Hepatocyte (in vitro differentiated cells): ENCODE measurements around the gene UXS1. TPM values are rescaled to one million over a fixed set of nuclear protein-coding genes. Genes with fewer than 3 reads are reported as not detected.

Experiments
- DNase-seq: peaks from one replicate; pipeline ENCODE4 v3.0.0-alpha.2; 2016; ENCODE audit warnings: low spot score
- H2AFZ ChIP-seq: fragments of 200-600 bp; sonication (generic); 2 replicates; pipeline ENCODE4 v1.6.0; 2016; ENCODE audit warnings: antibody characterized with exemption, mild to moderate bottlenecking
- H3K27ac ChIP-seq: fragments of 200-600 bp; sonication (generic); 2 replicates; pipeline ENCODE4 v1.5.1; 2016; ENCODE audit warnings: mild to moderate bottlenecking
- H3K27me3 ChIP-seq: fragments of 200-600 bp; sonication (generic); 2 replicates; pipeline ENCODE4 v1.6.1; 2016
- H3K36me3 ChIP-seq: fragments of 200-600 bp; sonication (generic); replicated peaks from 2 replicates; pipeline ENCODE4 v1.5.1; 2016; ENCODE audit warnings: low read depth; ENCODE audit not compliant: insufficient read depth
- H3K4me1 ChIP-seq: fragments of 200-600 bp; sonication (generic); 2 replicates; pipeline ENCODE4 v1.5.1; 2016; ENCODE audit warnings: mild to moderate bottlenecking, moderate library complexity; ENCODE audit not compliant: insufficient read depth
- H3K4me2 ChIP-seq: fragments of 200-600 bp; sonication (generic); 2 replicates; pipeline ENCODE4 v1.6.0; 2016
- H3K4me3 ChIP-seq: fragments of 200-600 bp; sonication (generic); 2 replicates; pipeline ENCODE4 v1.5.1; 2016; ENCODE audit warnings: mild to moderate bottlenecking
- H3K79me2 ChIP-seq: fragments of 200-600 bp; sonication (generic); 2 replicates; pipeline ENCODE4 v1.6.0; 2017; ENCODE audit warnings: mild to moderate bottlenecking
- H3K9me2 ChIP-seq: fragments of 200-600 bp; sonication (generic); replicated peaks from 2 replicates; pipeline ENCODE4 v1.6.0; 2017; ENCODE audit warnings: mild to moderate bottlenecking; ENCODE audit not compliant: insufficient read depth
- H3K9me3 ChIP-seq: fragments of 200-600 bp; sonication (generic); 2 replicates; pipeline ENCODE4 v1.5.1; 2016; ENCODE audit warnings: low read depth, mild to moderate bottlenecking
- H4K20me1 ChIP-seq: fragments of 200-600 bp; sonication (generic); 2 replicates; pipeline ENCODE4 v1.6.0; 2016; ENCODE audit warnings: mild to moderate bottlenecking; ENCODE audit not compliant: insufficient read depth, poor library complexity, severe bottlenecking
- EZH2 ChIP-seq: fragments of 200-600 bp; sonication (generic); IDR thresholded peaks from 2 replicates; pipeline ENCODE4 v1.6.1; 2016; ENCODE audit warnings: antibody characterized with exemption, mild to moderate bottlenecking, borderline replicate concordance
- EZH2phosphoT487 ChIP-seq: fragments of 200-600 bp; sonication (generic); IDR thresholded peaks from one replicate; pipeline ENCODE4 v1.6.1; 2018; ENCODE audit warnings: antibody characterized with exemption, mild to moderate bottlenecking, low read depth, moderate library complexity; ENCODE audit not compliant: unreplicated experiment, severe bottlenecking
- WGBS: methylation state at CpG from one replicate; pipeline ENCODE4 v1.1.6; 2016; ENCODE audit warnings: low lambda C conversion rate; ENCODE audit errors: missing lambda C conversion rate; 5-methylcytosine and 5-hydroxymethylcytosine counted together
- polyA plus RNA-seq: library from polyadenylated mRNA; unstranded; fragments of >200 nt; fragmentation: Nextera tagmentation; extraction: Ambion mirVana; gene quantifications from 2 replicates; pipeline ENCODE4 v1.2.1, GENCODE V29; 2016
- total RNA-seq: library from RNA; depleted of rRNA; stranded (reverse); fragments of >200 nt; gene quantifications from 2 replicates; pipeline ENCODE4 v1.2.3, GENCODE V29; 2014
- TF ChIP-seq, protein P1 (sequence below): fragments of 200-600 bp; sonication (generic); IDR thresholded peaks from 2 replicates; pipeline ENCODE4 v1.5.1; 2016; ENCODE audit warnings: antibody characterized with exemption, mild to moderate bottlenecking; ENCODE audit not compliant: poor library complexity

UXS1 gene
- total and polyA plus RNA-seq, 2 experiments from 2014 or later, result 46.5 to 83.2 TPM

- Histone ChIP-seq H3K36me3 (peaks cover 5% of the 10 kb centered on the region), H3K9me2 (no peaks in the 10 kb centered on the region), H3K4me3 (no peak overlapping the region), H3K79me2 (peaks cover 5% of the 10 kb centered on the region), H3K27me3 (no peaks in the 10 kb centered on the region), H3K27ac (no peak overlapping the region), H3K4me2 (no peak overlapping the region), H4K20me1 (no peaks in the 10 kb centered on the region), H2AFZ (no peak overlapping the region), H3K9me3 (peaks cover 10% of the 10 kb centered on the region), H3K4me1 (peaks cover 11% of the 10 kb centered on the region)
- no peak for DNase-seq
- 96% methylated on average over 10 of the region's 10 CpGs for WGBS
- TF ChIP-seq, protein P1, sequence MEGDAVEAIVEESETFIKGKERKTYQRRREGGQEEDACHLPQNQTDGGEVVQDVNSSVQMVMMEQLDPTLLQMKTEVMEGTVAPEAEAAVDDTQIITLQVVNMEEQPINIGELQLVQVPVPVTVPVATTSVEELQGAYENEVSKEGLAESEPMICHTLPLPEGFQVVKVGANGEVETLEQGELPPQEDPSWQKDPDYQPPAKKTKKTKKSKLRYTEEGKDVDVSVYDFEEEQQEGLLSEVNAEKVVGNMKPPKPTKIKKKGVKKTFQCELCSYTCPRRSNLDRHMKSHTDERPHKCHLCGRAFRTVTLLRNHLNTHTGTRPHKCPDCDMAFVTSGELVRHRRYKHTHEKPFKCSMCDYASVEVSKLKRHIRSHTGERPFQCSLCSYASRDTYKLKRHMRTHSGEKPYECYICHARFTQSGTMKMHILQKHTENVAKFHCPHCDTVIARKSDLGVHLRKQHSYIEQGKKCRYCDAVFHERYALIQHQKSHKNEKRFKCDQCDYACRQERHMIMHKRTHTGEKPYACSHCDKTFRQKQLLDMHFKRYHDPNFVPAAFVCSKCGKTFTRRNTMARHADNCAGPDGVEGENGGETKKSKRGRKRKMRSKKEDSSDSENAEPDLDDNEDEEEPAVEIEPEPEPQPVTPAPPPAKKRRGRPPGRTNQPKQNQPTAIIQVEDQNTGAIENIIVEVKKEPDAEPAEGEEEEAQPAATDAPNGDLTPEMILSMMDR, result no peak
- TF ChIP-seq EZH2phosphoT487, result no peak
Measured at GRCh38 chr2:106156305-106157296, 37.5 kb downstream of the UXS1 start.

DNA sequence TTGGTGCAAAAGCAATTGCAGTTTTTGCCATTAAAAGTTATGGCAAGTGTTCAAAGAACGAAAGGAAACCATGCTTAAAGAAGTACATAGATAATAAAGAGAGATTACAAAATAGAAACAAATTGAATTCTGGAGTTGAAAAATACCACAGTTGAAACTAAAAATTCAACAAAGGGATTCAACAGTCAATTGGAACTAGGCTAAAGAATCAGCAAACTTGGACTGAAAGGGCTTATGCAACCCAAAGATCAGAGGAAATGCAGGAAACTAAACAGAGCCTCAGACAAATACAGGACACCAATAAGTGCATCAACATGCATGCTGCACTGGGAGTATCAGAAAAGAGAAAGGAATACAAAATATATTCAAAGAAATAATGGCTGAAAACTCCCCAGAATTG, 40.3 kb downstream of the UXS1 start:
- Histone ChIP-seq H3K4me2 (no peak overlapping the region), H3K36me3 (peaks cover 5% of the 10 kb centered on the region), H3K27ac (no peak overlapping the region), H3K9me3 (peaks cover 10% of the 10 kb centered on the region), H3K79me2 (peaks cover 5% of the 10 kb centered on the region), H3K27me3 (no peaks in the 10 kb centered on the region), H2AFZ (no peak overlapping the region), H3K9me2 (no peaks in the 10 kb centered on the region), H3K4me3 (no peak overlapping the region), H3K4me1 (no peaks in the 10 kb centered on the region), H4K20me1 (no peaks in the 10 kb centered on the region)
- WGBS, result 100% methylated on average over 1 of the region's 1 CpG
- TF ChIP-seq EZH2phosphoT487, result no peak
- DNase-seq, result no peak

- no peaks in the 10 kb centered on the region for H4K20me1 ChIP-seq
- no peaks in the 10 kb centered on the region for H3K27me3 ChIP-seq
- peaks cover 8% of the 10 kb centered on the region for H3K4me1 ChIP-seq
- peaks cover 6% of the 10 kb centered on the region for H3K79me2 ChIP-seq
- no peaks in the 10 kb centered on the region for H3K9me3 ChIP-seq
- 67% methylated on average over 3 of the region's 3 CpGs for WGBS
- peak overlapping the region; percentile 20 for H3K27ac ChIP-seq
- no peaks in the 10 kb centered on the region for H3K36me3 ChIP-seq
- H2AFZ ChIP-seq, result no peak overlapping the region
- no peak for TF ChIP-seq EZH2phosphoT487
- no peak for TF ChIP-seq EZH2
- TF ChIP-seq, protein P1, result no peak
- H3K4me2 ChIP-seq, result no peak overlapping the region
- H3K4me3 ChIP-seq, result no peak overlapping the region
- H3K9me2 ChIP-seq, result no peaks in the 10 kb centered on the region
- no peak for DNase-seq
Measured at GRCh38 chr2:106147665-106148064, 46.4 kb downstream of the UXS1 start.

DNA sequence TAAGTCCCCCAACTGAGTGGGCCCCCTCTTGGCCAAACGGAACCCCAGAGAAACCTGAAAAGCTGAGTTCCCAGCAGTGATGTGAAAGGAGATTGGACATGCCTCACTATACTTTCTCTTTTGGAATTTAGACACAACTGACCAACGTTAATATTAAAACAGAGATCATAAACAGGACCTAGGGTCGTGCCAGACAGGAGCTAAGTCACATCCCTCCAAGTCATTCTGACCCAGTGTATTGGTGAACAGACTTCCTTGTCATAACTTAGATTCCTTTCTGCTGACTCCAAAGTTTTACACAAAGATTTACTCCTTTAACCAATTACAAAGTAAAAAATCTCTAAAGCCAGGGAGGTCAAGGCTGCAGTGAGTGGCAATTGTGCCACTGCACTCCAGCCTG, 46.9 kb downstream of the UXS1 start:
- Histone ChIP-seq H3K9me2 (no peaks in the 10 kb centered on the region), H3K4me2 (no peak overlapping the region), H3K4me1 (peaks cover 8% of the 10 kb centered on the region), H3K4me3 (no peak overlapping the region), H2AFZ (no peak overlapping the region), H3K36me3 (no peaks in the 10 kb centered on the region), H3K79me2 (peaks cover 6% of the 10 kb centered on the region), H3K27ac (peak overlapping the region; percentile 20), H3K9me3 (no peaks in the 10 kb centered on the region), H4K20me1 (no peaks in the 10 kb centered on the region), H3K27me3 (no peaks in the 10 kb centered on the region)
- no peak for DNase-seq
- no peak for TF ChIP-seq EZH2phosphoT487
- TF ChIP-seq, protein P1, result no peak
- TF ChIP-seq EZH2, result no peak
- 57% methylated on average over 3 of the region's 3 CpGs for WGBS
